ENCODE measurements around the gene ATG7.
"Not testable (repeated sequence)": the region's sequence is repeated elsewhere in the genome, so short reads cannot be mapped to it uniquely, and the experiment has no call there.

Gene ATG7

GRCh38 chr3:11304175-11304574 lies 32.0 kb downstream of the ATG7 start:
- peak; percentile 25 for DNase-seq

- DNase-seq, result no peak
Observed at GRCh38 chr3:11305509-11305908, 33.3 kb downstream of the ATG7 start.

GRCh38 chr3:11306817-11307589 lies 34.8 kb downstream of the ATG7 start:
- DNase-seq, result peak; percentile 52

GRCh38 chr3:11307830-11308432 lies 35.7 kb downstream of the ATG7 start:
- DNase-seq, result peak; percentile 62

GRCh38 chr3:11310258-11310657 lies 38.1 kb downstream of the ATG7 start:
- DNase-seq, result no peak

GRCh38 chr3:11312166-11312565 lies 40.0 kb downstream of the ATG7 start:
- no peak for DNase-seq

- DNase-seq, result no peak
Observed at GRCh38 chr3:11317300-11317699, 45.1 kb downstream of the ATG7 start.

GRCh38 chr3:11322931-11323330 lies 50.7 kb downstream of the ATG7 start:
- no peak for DNase-seq

- DNase-seq, result no peak
Observed at GRCh38 chr3:11323813-11324212, 51.6 kb downstream of the ATG7 start.

- no peak for DNase-seq
Observed at GRCh38 chr3:11327619-11328018, 55.4 kb downstream of the ATG7 start.

GRCh38 chr3:11328196-11328945 lies 56.2 kb downstream of the ATG7 start:
- DNase-seq, result no peak

- no peak for DNase-seq
Observed at GRCh38 chr3:11329777-11330176, 57.6 kb downstream of the ATG7 start.

- DNase-seq, result peak; percentile 26
Observed at GRCh38 chr3:11331101-11331500, 58.9 kb downstream of the ATG7 start.

GRCh38 chr3:11335056-11335608 lies 62.9 kb downstream of the ATG7 start:
- DNase-seq, result peak; percentile 85

GRCh38 chr3:11339541-11339940 lies 67.3 kb downstream of the ATG7 start:
- no peak for DNase-seq

GRCh38 chr3:11346416-11346815 lies 74.2 kb downstream of the ATG7 start:
- no peak for DNase-seq

- DNase-seq, result not testable (repeated sequence)
Observed at GRCh38 chr3:11348877-11349276, 76.7 kb downstream of the ATG7 start.

GRCh38 chr3:11349446-11349845 lies 77.2 kb downstream of the ATG7 start:
- no peak for DNase-seq

GRCh38 chr3:11350374-11350773 lies 78.2 kb downstream of the ATG7 start:
- no peak for DNase-seq

GRCh38 chr3:11351451-11351850 lies 79.3 kb downstream of the ATG7 start:
- no peak for DNase-seq

GRCh38 chr3:11356269-11356668 lies 84.1 kb downstream of the ATG7 start:
- no peak for DNase-seq

- no peak for DNase-seq
Observed at GRCh38 chr3:11362600-11362999, 90.4 kb downstream of the ATG7 start.

GRCh38 chr3:11363715-11364114 lies 91.5 kb downstream of the ATG7 start:
- peak; percentile 34 for DNase-seq

- no peak for DNase-seq
Observed at GRCh38 chr3:11364181-11364580, 92.0 kb downstream of the ATG7 start.

Measured in hematopoietic multipotent progenitor cell treated with erythropoietin and hydrocortisone succinate and interleukin-3 and kit ligand, for 4 days (in vitro differentiated cells).